A673 (cell line): Measurements from ENCODE around the gene CIZ1. TPM values are rescaled to one million over a fixed set of nuclear protein-coding genes. Genes with fewer than 3 reads are reported as not detected.

Experiments used
- BruUV-seq: library from RNA; stranded (reverse); fragments of 400-500 nt; replicated peaks from 2 replicates; lab custom pipeline; 2021; lab: Mats Ljungman, UMichigan
- CTCF ChIA-PET: fragments of 300-600 bp; sonication (Branson Sonifier 250); formaldehyde crosslinking; loops from one replicate; lab custom pipeline; 2022; ENCODE audit warnings: antibody characterized with exemption; lab: Charles Lee
- POLR2A ChIA-PET: fragments of 300-600 bp; sonication (Branson Sonifier 250); formaldehyde crosslinking; loops from one replicate; lab custom pipeline; 2022; ENCODE audit warnings: antibody characterized with exemption; ENCODE audit not compliant: low non-redundant PET; lab: Charles Lee
- DNase-seq: peaks from one replicate; pipeline ENCODE4 v3.0.0-alpha.2; 2015; ENCODE audit warnings: low spot score
- H3K27ac ChIP-seq: fragments of 200-600 bp; sonication (generic); 2 replicates; pipeline ENCODE4 v1.5.1; 2016; ENCODE audit warnings: mixed run types, low read depth, mild to moderate bottlenecking, mixed read lengths, antibody characterized with exemption, low read length; ENCODE audit not compliant: poor library complexity, severe bottlenecking
- H3K27me3 ChIP-seq: fragments of 200-600 bp; sonication (generic); replicated peaks from 2 replicates; pipeline ENCODE4 v1.6.1; 2017; ENCODE audit warnings: mixed run types, low read depth, mild to moderate bottlenecking, mixed read lengths, antibody characterized with exemption, low read length; ENCODE audit not compliant: insufficient read depth, poor library complexity
- H3K36me3 ChIP-seq: fragments of 200-600 bp; sonication (generic); 2 replicates; pipeline ENCODE4 v1.6.1; 2016; ENCODE audit warnings: mixed run types, mild to moderate bottlenecking, mixed read lengths, antibody characterized with exemption, low read length; ENCODE audit not compliant: insufficient read depth, poor library complexity, severe bottlenecking
- H3K4me1 ChIP-seq: fragments of 200-600 bp; sonication (generic); 2 replicates; pipeline ENCODE4 v1.6.1; 2017; ENCODE audit warnings: mixed run types, mild to moderate bottlenecking, mixed read lengths, antibody characterized with exemption, low read length; ENCODE audit not compliant: insufficient read depth, poor library complexity, severe bottlenecking
- H3K4me3 ChIP-seq: fragments of 200-600 bp; sonication (generic); 2 replicates; pipeline ENCODE4 v1.5.1; 2016; ENCODE audit warnings: low read depth, mixed run types, mild to moderate bottlenecking, mixed read lengths, low read length; ENCODE audit not compliant: poor library complexity, severe bottlenecking
- H3K9me3 ChIP-seq: fragments of 200-600 bp; sonication (generic); 2 replicates; pipeline ENCODE4 v1.6.1; 2016; ENCODE audit warnings: mixed run types, low read depth, mild to moderate bottlenecking, mixed read lengths, antibody characterized with exemption, low read length; ENCODE audit not compliant: poor library complexity, severe bottlenecking
- EZH2 ChIP-seq: fragments of 200-600 bp; sonication (generic); IDR thresholded peaks from 2 replicates; pipeline ENCODE4 v1.6.1; 2017; ENCODE audit warnings: borderline replicate concordance, low read depth, mild to moderate bottlenecking, mixed read lengths, antibody characterized with exemption, low read length; ENCODE audit not compliant: poor library complexity, severe bottlenecking
- intact Hi-C: fragments of 100-400 bp; cut with micrococcal nuclease; formaldehyde crosslinking; loops from one replicate; pipeline ENCODE4 v1.10.0; 2022; ENCODE audit not compliant: unreplicated experiment
- total RNA-seq: library from RNA; stranded (reverse); gene quantifications from 2 replicates; pipeline ENCODE4 v1.2.3, GENCODE V29; 2021
- TF ChIP-seq, protein P1 (sequence below): fragments of 300-800, 200-600 bp; sonication (generic); conservative IDR thresholded peaks from 2 replicates; pipeline ENCODE4 v1.5.1; 2017; ENCODE audit warnings: low read depth, mild to moderate bottlenecking, antibody characterized with exemption, low read length, moderate library complexity, mixed read lengths

Gene CIZ1
- total RNA-seq, 1 experiment from 2014 or later, result 158 TPM

DNA sequence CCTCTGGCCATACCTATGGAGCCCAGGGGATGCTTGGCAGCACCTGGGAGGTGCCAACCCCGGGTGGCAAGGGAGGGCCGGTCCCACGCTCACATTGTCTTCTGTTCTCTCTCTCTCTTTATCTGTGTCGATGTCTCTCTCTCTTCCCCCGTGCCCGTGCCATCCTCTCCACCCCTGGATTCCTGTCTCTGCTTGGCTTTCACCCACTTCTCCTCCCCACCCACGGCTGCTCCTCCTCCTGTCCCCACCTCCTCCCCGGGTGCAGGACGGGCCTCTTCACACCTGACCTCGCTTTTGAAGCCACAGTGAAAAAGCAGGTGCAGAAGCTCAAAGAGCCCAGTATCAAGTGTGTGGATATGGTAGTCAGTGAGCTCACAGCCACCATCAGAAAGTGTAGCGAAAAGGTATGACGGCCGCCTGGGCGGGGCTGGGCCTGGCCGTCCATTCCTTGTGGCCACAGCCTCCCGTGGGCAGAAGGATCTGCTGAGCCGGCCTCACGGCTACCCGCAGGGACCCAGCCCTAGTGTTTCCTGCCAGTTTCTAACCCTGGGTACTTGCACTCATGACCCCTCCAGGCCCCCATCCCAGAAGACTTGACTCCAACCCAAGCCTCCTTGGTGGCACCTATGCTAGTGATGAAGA, 34.5 kb upstream of the CIZ1 start:
- Histone ChIP-seq H3K27ac (no peak overlapping the region), H3K36me3 (no peaks in the 10 kb centered on the region), H3K4me1 (no peaks in the 10 kb centered on the region), H3K4me3 (no peak overlapping the region), H3K9me3 (no peaks in the 10 kb centered on the region), H3K27me3 (no peaks in the 10 kb centered on the region)
- CTCF ChIA-PET, result no interaction called here
- BruUV-seq, result no TSS peak
- intact Hi-C loops, result no loop called here
- DNase-seq, result no peak
- no peak for TF ChIP-seq EZH2
- TF ChIP-seq, protein P1, sequence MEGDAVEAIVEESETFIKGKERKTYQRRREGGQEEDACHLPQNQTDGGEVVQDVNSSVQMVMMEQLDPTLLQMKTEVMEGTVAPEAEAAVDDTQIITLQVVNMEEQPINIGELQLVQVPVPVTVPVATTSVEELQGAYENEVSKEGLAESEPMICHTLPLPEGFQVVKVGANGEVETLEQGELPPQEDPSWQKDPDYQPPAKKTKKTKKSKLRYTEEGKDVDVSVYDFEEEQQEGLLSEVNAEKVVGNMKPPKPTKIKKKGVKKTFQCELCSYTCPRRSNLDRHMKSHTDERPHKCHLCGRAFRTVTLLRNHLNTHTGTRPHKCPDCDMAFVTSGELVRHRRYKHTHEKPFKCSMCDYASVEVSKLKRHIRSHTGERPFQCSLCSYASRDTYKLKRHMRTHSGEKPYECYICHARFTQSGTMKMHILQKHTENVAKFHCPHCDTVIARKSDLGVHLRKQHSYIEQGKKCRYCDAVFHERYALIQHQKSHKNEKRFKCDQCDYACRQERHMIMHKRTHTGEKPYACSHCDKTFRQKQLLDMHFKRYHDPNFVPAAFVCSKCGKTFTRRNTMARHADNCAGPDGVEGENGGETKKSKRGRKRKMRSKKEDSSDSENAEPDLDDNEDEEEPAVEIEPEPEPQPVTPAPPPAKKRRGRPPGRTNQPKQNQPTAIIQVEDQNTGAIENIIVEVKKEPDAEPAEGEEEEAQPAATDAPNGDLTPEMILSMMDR, result no peak
- POLR2A ChIA-PET, result no interaction called here

DNA sequence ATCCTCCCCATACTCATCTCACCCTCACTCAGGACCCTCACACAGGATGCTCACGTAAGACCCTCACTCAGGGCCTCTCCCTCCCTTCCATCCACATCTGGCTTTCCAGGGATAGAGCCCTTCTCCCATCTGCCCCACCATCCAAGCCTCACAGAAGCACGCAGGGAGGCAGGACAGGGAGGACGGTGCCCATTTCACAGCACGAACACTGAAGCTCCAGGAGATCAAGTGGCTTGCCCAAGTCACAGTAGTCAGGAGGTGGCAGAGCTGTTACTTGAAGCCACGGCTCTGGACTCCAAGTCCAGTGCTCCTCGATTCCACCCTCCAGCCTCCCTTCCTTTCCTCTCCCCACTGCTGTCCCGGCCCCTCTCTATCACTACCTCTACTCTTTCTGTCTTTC, 33.5 kb upstream of the CIZ1 start:
- POLR2A ChIA-PET, result no interaction called here
- H3K27me3 ChIP-seq, result no peaks in the 10 kb centered on the region
- TF ChIP-seq EZH2, result no peak
- TF ChIP-seq, protein P1, result no peak
- CTCF ChIA-PET, result no interaction called here
- H3K36me3 ChIP-seq, result no peaks in the 10 kb centered on the region
- no peak overlapping the region for H3K27ac ChIP-seq
- DNase-seq, result no peak
- no peaks in the 10 kb centered on the region for H3K9me3 ChIP-seq
- no peak overlapping the region for H3K4me3 ChIP-seq
- BruUV-seq, result no TSS peak
- intact Hi-C loops, result no loop called here
- H3K4me1 ChIP-seq, result no peaks in the 10 kb centered on the region

DNA sequence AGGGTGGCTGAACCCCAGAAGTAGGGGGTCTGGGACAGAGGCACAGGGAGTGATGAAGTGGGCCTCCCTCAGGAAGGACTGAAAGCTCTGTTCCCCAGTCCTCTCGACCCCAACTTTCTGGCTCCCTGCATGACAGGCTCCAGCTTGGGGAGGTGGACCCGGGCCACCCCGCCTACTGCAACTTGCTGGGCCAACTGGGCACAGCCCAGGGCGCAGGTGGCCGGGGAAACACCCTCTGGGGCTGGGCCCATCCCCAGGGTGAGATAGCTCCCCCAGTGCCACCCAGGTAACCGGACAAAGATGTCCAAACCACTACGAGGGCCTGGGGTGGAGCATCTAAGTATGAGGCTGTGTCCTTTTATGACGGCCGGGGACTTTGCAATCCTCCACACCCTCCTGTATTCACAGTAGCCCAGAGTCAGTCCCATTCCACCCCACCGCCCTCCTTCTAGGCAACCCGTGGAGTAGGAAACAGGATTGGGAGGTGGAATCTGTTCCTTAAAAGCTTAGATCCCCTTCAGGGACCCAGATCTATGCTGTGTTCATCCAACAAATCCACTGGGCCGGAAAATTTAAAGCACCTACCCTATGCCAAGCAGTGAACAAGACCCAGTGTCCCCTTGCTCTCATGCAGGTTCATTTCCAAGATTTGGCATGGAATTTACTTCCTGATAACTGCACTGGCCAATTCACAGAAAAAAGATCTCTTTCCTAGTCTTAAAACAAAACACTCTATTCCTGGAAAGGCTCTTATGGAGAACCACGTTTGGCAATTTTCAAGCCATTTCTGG, 31.7 kb upstream of the CIZ1 start:
- no TSS peak for BruUV-seq
- ChIA-PET POLR2A (no interaction called here), CTCF (no interaction called here)
- H3K4me1 ChIP-seq, result peaks cover 13% of the 10 kb centered on the region
- H3K27ac ChIP-seq, result no peak overlapping the region
- no peaks in the 10 kb centered on the region for H3K27me3 ChIP-seq
- H3K36me3 ChIP-seq, result no peaks in the 10 kb centered on the region
- no peak for DNase-seq
- intact Hi-C loops, result no loop called here
- H3K9me3 ChIP-seq, result no peaks in the 10 kb centered on the region
- TF ChIP-seq, protein P1, result no peak
- TF ChIP-seq EZH2, result no peak
- no peak overlapping the region for H3K4me3 ChIP-seq
